DMS153 (cell line): ENCODE data around the gene RNU5D-1.
"Not testable (repeated sequence)": the region's sequence is repeated elsewhere in the genome, so short reads cannot be mapped to it uniquely, and the experiment has no call there.

ENCODE experiments used
- DNase-seq: peaks from one replicate; lab custom pipeline; 2025; lab: John Stamatoyannopoulos, UW

Gene RNU5D-1

GRCh38 chr1:44700573-44700972, 30.4 kb downstream of the RNU5D-1 start:
- no peak for DNase-seq

GRCh38 chr1:44699375-44699774, 31.6 kb downstream of the RNU5D-1 start:
- not testable (repeated sequence) for DNase-seq

- DNase-seq, result no peak
These were observed 32.8 kb downstream of the RNU5D-1 start for GRCh38 chr1:44698138-44698537.

GRCh38 chr1:44696789-44697345, 34.1 kb downstream of the RNU5D-1 start:
- DNase-seq, result no peak

GRCh38 chr1:44696101-44696500, 34.9 kb downstream of the RNU5D-1 start:
- no peak for DNase-seq

- no peak for DNase-seq
These were observed 35.3 kb downstream of the RNU5D-1 start for GRCh38 chr1:44695671-44696070.

- no peak for DNase-seq
These were observed 36.0 kb downstream of the RNU5D-1 start for GRCh38 chr1:44694863-44695478.

GRCh38 chr1:44693900-44694299, 37.1 kb downstream of the RNU5D-1 start:
- no peak for DNase-seq

- no peak for DNase-seq
These were observed 37.8 kb downstream of the RNU5D-1 start for GRCh38 chr1:44693159-44693558.

GRCh38 chr1:44689447-44689765, 41.6 kb downstream of the RNU5D-1 start:
- no peak for DNase-seq

GRCh38 chr1:44688760-44689446, 42.1 kb downstream of the RNU5D-1 start:
- DNase-seq, result no peak

- no peak for DNase-seq
These were observed 45.1 kb downstream of the RNU5D-1 start for GRCh38 chr1:44685881-44686280.

- no peak for DNase-seq
These were observed 45.8 kb downstream of the RNU5D-1 start for GRCh38 chr1:44685218-44685617.

GRCh38 chr1:44684525-44684924, 46.4 kb downstream of the RNU5D-1 start:
- no peak for DNase-seq

- DNase-seq, result no peak
These were observed 48.1 kb downstream of the RNU5D-1 start for GRCh38 chr1:44682883-44683265.

- peak; percentile 66 for DNase-seq
These were observed 48.8 kb downstream of the RNU5D-1 start for GRCh38 chr1:44681905-44682882.
